ENCODE results near the gene CARD16.

- no peak for TF ChIP-seq POLR2A (IDR thresholded peaks at IDR 0.05)
- no peak for TF ChIP-seq CTCF (IDR thresholded peaks at IDR 0.05)
Measured at GRCh38 chr11:104991994-104992393, 53.1 kb downstream of the CARD16 start.
